Measurements from ENCODE around the gene DNMT1. TPM values are rescaled to one million over a fixed set of nuclear protein-coding genes. Genes with fewer than 3 reads are reported as not detected.

DNMT1 gene
- total RNA-seq, 1 experiment from 2014 or later = 168 TPM

DNA sequence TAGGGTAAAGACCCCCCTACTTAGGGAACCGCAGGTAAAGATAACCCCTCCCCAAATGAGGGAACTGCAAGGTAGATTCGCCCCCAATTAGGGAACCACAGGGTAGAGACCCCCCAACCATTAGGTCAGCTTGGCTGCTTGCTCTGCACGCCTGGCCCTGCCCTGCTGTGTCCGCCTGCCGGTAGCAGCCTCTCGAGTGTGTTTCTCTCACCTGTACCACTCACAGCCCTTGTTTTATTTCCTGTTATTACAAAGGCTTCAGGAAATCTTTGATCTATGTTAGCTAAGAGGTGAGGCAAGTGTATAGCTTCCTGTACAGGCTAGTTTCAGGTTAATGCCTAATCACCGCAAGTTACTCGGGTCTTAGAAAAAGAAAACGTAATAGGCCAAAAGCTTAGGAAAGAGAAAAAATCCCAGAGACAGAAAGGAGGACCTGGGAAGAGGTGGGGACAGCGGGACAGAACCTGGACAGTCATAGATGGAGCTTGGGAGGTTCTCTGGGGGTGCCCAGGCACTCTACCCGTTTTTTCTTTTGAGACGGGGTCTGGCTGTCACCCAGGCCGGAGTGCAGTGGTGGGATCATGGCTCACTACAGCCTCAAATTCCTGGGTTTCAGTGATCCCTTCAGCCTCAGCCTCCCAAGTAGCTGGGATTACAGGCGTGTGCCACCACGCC, 51.9 kb downstream of the DNMT1 start:
- intact Hi-C loops (cut with micrococcal nuclease; ENCODE audit: unreplicated experiment) (no loop called here), in situ Hi-C loops (cut with HindIII; ENCODE audit: low pct_unique_long_range_greater_than_20kb, low sequenced_read_pairs) (no loop called here)
- H3K36me3 ChIP-seq (ENCODE audit: control insufficient read depth, insufficient read depth, low read length) = peaks cover 7% of the 10 kb centered on the region
- H3K27ac ChIP-seq (ENCODE audit: low read length) = no peak overlapping the region
- TF ChIP-seq, protein P1, sequence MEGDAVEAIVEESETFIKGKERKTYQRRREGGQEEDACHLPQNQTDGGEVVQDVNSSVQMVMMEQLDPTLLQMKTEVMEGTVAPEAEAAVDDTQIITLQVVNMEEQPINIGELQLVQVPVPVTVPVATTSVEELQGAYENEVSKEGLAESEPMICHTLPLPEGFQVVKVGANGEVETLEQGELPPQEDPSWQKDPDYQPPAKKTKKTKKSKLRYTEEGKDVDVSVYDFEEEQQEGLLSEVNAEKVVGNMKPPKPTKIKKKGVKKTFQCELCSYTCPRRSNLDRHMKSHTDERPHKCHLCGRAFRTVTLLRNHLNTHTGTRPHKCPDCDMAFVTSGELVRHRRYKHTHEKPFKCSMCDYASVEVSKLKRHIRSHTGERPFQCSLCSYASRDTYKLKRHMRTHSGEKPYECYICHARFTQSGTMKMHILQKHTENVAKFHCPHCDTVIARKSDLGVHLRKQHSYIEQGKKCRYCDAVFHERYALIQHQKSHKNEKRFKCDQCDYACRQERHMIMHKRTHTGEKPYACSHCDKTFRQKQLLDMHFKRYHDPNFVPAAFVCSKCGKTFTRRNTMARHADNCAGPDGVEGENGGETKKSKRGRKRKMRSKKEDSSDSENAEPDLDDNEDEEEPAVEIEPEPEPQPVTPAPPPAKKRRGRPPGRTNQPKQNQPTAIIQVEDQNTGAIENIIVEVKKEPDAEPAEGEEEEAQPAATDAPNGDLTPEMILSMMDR (IDR thresholded peaks at IDR 0.05) = no peak
- TF ChIP-seq POLR2AphosphoS5 (IDR thresholded peaks at IDR 0.05; ENCODE audit: low read depth, low read length) (no peak), SIN3A (IDR thresholded peaks at IDR 0.05; ENCODE audit: borderline replicate concordance, insufficient read depth, low read depth, low read length) (no peak), TCF7L2 (IDR thresholded peaks at IDR 0.05; ENCODE audit: low read depth, low read length) (no peak)
- TF ChIP-seq, protein P2, sequence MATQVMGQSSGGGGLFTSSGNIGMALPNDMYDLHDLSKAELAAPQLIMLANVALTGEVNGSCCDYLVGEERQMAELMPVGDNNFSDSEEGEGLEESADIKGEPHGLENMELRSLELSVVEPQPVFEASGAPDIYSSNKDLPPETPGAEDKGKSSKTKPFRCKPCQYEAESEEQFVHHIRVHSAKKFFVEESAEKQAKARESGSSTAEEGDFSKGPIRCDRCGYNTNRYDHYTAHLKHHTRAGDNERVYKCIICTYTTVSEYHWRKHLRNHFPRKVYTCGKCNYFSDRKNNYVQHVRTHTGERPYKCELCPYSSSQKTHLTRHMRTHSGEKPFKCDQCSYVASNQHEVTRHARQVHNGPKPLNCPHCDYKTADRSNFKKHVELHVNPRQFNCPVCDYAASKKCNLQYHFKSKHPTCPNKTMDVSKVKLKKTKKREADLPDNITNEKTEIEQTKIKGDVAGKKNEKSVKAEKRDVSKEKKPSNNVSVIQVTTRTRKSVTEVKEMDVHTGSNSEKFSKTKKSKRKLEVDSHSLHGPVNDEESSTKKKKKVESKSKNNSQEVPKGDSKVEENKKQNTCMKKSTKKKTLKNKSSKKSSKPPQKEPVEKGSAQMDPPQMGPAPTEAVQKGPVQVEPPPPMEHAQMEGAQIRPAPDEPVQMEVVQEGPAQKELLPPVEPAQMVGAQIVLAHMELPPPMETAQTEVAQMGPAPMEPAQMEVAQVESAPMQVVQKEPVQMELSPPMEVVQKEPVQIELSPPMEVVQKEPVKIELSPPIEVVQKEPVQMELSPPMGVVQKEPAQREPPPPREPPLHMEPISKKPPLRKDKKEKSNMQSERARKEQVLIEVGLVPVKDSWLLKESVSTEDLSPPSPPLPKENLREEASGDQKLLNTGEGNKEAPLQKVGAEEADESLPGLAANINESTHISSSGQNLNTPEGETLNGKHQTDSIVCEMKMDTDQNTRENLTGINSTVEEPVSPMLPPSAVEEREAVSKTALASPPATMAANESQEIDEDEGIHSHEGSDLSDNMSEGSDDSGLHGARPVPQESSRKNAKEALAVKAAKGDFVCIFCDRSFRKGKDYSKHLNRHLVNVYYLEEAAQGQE (IDR thresholded peaks at IDR 0.05; ENCODE audit: insufficient read depth in 1 of 2, low read depth in 2 of 2, low read length in 1 of 2) = no peak
- POLR2A ChIA-PET = interaction anchor here (0.5 kb wide), 1 partner anchor 232 kb away, joined by 6 read pairs; no protein-coding TSS in a partner anchor
- H3K4me3 ChIP-seq (ENCODE audit: low read depth in 2 of 2, low read length in 2 of 2) = no peak overlapping the region
- no peaks in the 10 kb centered on the region for H3K27me3 ChIP-seq (ENCODE audit: control insufficient read depth, insufficient read depth, low read length)
- ATAC-seq = no peak
- no peaks in the 10 kb centered on the region for H3K4me1 ChIP-seq (ENCODE audit: control insufficient read depth, insufficient read depth, low read length)
- H3K9me3 ChIP-seq (ENCODE audit: control insufficient read depth, insufficient read depth, low read depth, low read length) = no peaks in the 10 kb centered on the region
- no peak for DNase-seq (ENCODE audit: low read depth, low spot score)
- CTCF ChIA-PET = no interaction called here
- BruUV-seq (replicated peaks) = no TSS peak

DNA sequence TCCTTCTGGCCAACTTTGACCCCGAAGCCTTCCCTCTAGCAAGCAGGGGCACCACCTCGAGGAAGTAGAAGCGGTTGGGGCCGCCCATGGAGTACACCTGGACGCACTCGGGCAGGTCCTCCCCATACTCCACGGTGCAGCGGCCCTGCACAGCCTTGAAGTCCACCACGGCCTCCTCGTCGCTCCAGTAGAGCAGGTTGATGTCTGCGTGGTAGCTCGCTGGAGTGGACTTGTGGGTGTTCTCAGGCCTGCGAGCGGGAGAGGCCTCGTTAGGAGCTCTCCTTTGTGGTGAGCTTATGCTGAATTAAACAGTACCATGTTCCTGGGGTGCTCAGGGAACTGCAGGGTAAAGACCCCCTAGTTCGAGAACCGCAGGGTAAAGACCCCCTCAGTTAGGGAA, 52.8 kb downstream of the DNMT1 start:
- no peak overlapping the region for H3K4me3 ChIP-seq (ENCODE audit: low read depth in 2 of 2, low read length in 2 of 2)
- no peak for DNase-seq (ENCODE audit: low read depth, low spot score)
- POLR2A ChIA-PET = no interaction called here
- in situ Hi-C loops (cut with HindIII; ENCODE audit: low pct_unique_long_range_greater_than_20kb, low sequenced_read_pairs) (no loop called here), intact Hi-C loops (cut with micrococcal nuclease; ENCODE audit: unreplicated experiment) (no loop called here)
- no peaks in the 10 kb centered on the region for H3K9me3 ChIP-seq (ENCODE audit: control insufficient read depth, insufficient read depth, low read depth, low read length)
- no peak for ATAC-seq
- CTCF ChIA-PET = no interaction called here
- BruUV-seq (replicated peaks) = no TSS peak
- no peak overlapping the region for H3K27ac ChIP-seq (ENCODE audit: low read length)
- H3K27me3 ChIP-seq (ENCODE audit: control insufficient read depth, insufficient read depth, low read length) = no peaks in the 10 kb centered on the region
- TF ChIP-seq, protein P1 (IDR thresholded peaks at IDR 0.05) = no peak
- TF ChIP-seq, protein P2 (IDR thresholded peaks at IDR 0.05; ENCODE audit: insufficient read depth in 1 of 2, low read depth in 2 of 2, low read length in 1 of 2) = no peak
- TF ChIP-seq TCF7L2 (IDR thresholded peaks at IDR 0.05; ENCODE audit: low read depth, low read length) (no peak), POLR2AphosphoS5 (IDR thresholded peaks at IDR 0.05; ENCODE audit: low read depth, low read length) (no peak), SIN3A (IDR thresholded peaks at IDR 0.05; ENCODE audit: borderline replicate concordance, insufficient read depth, low read depth, low read length) (no peak)
- peaks cover 7% of the 10 kb centered on the region for H3K36me3 ChIP-seq (ENCODE audit: control insufficient read depth, insufficient read depth, low read length)
- H3K4me1 ChIP-seq (ENCODE audit: control insufficient read depth, insufficient read depth, low read length) = no peaks in the 10 kb centered on the region
